Activated T-cell treated with anti-CD3 and anti-CD28 coated beads, Interleukin-2, amount 50 U/mL, for 48 hours (primary cell): ENCODE measurements around the gene S1PR2.
"Not testable (repeated sequence)": the region's sequence is repeated elsewhere in the genome, so short reads cannot be mapped to it uniquely, and the experiment has no call there.

ENCODE experiments used
- DNase-seq, 2 experiments: peaks; one replicate each; pipeline ENCODE4 v3.0.0-alpha.2; 2020

The S1PR2 gene

GRCh38 chr19:10184636-10185035 lies 46.5 kb downstream of the S1PR2 start:
- DNase-seq, result no peak

GRCh38 chr19:10183926-10184325 lies 47.2 kb downstream of the S1PR2 start:
- no peak for DNase-seq

- no peak for DNase-seq
Measured at GRCh38 chr19:10182847-10183246, 48.3 kb downstream of the S1PR2 start.

- DNase-seq, result no peak
Measured at GRCh38 chr19:10182076-10182475, 49.1 kb downstream of the S1PR2 start.

- DNase-seq, result no peak
Measured at GRCh38 chr19:10180459-10180858, 50.7 kb downstream of the S1PR2 start.

GRCh38 chr19:10180024-10180423 lies 51.1 kb downstream of the S1PR2 start:
- not testable (repeated sequence) for DNase-seq

GRCh38 chr19:10173527-10173926 lies 57.6 kb downstream of the S1PR2 start:
- DNase-seq, result no peak
